Aorta (tissue), 5 donors: ENCODE results near the gene HTR4. TPM values are rescaled to one million over a fixed set of nuclear protein-coding genes. Genes with fewer than 3 reads are reported as not detected.

Source experiments
- ATAC-seq: fragments of 200-7000 bp; cut with Tn5 transposase; one replicate; pipeline ENCODE4 v1.9.1; 2022; ENCODE audit warnings: moderate library complexity; ENCODE audit not compliant: low FRiP score
- DNase-seq, 2 donors: peaks; one replicate each; pipeline ENCODE4 v3.0.0-alpha.2; 2020
- H3K27ac ChIP-seq, 2 donors: one replicate each; pipeline ENCODE4 v1.5.1; 2013; ENCODE audit warnings: low read length in 2 of 2, mild to moderate bottlenecking in 2 of 2, moderate library complexity in 2 of 2, control low read depth in 1 of 2, inconsistent platforms in 1 of 2, low read depth in 1 of 2
- H3K27me3 ChIP-seq, 2 donors: one replicate each; pipeline ENCODE4 v1.6.1; 2013; ENCODE audit warnings: control low read depth in 1 of 2, low read length in 1 of 2, mild to moderate bottlenecking in 1 of 2, moderate library complexity in 1 of 2; ENCODE audit not compliant: insufficient read depth in 2 of 2, control insufficient read depth in 1 of 2
- H3K36me3 ChIP-seq, 2 donors: one replicate each; pipeline ENCODE4 v1.6.1; 2013; ENCODE audit warnings: control low read depth in 1 of 2, low read length in 1 of 2, mild to moderate bottlenecking in 1 of 2; ENCODE audit not compliant: insufficient read depth in 2 of 2, control insufficient read depth in 1 of 2
- H3K4me1 ChIP-seq, 2 donors: one replicate each; pipeline ENCODE4 v1.6.1; 2013; ENCODE audit warnings: low read length in 2 of 2, control low read depth in 1 of 2, mild to moderate bottlenecking in 1 of 2, moderate library complexity in 1 of 2; ENCODE audit not compliant: insufficient read depth in 2 of 2, control insufficient read depth in 1 of 2
- H3K4me3 ChIP-seq, 2 donors: one replicate each; pipeline ENCODE4 v1.5.1; 2013; ENCODE audit warnings: low read length in 2 of 2, control low read depth in 1 of 2, mild to moderate bottlenecking in 1 of 2
- H3K9me3 ChIP-seq: one replicate; pipeline ENCODE4 v1.6.1; 2013; ENCODE audit warnings: mild to moderate bottlenecking, low read length; ENCODE audit not compliant: control insufficient read depth
- WGBS, 2 donors: extraction: QIAGEN DNeasy Blood & Tissue Kit; methylation state at CpG; one replicate each; pipeline ENCODE4 v1.1.7; 2013; 5-methylcytosine and 5-hydroxymethylcytosine counted together
- intact Hi-C, 2 donors: fragments of 100-400 bp; cut with DNase I; formaldehyde crosslinking; loops; one replicate each; pipeline versions ENCODE4 v1.14.2 to v1.15.0; 2022
- polyA plus RNA-seq, 2 donors: library from polyadenylated mRNA; stranded (reverse); fragments of 200-250 nt; gene quantifications; one replicate each; pipeline ENCODE4 v1.2.3, GENCODE V29; 2013
- total RNA-seq, 2 donors: library from RNA; stranded (reverse); fragmentation: NEBNext Ultra II Directional; extraction: Animal tissue kit (Norgen Biotek cat#: 25700); gene quantifications; one replicate each; pipeline ENCODE4 v1.2.1, GENCODE V29; 2021
- donor health status: healthy with polysubstance abuse.
- donor health status: Bipolar disorder and iron deficiency.
- donor health status: DM: no; HTN: no; CAD: no.
- donor health status: DM: no; HTN: no; CAD: no.
- donor health status: DM: yes; HTN: yes; CAD: no.

Gene HTR4
- total and polyA plus RNA-seq, 4 donors: 0.90 to 2.3 (median 1.5) TPM; not detected in 1

DNA sequence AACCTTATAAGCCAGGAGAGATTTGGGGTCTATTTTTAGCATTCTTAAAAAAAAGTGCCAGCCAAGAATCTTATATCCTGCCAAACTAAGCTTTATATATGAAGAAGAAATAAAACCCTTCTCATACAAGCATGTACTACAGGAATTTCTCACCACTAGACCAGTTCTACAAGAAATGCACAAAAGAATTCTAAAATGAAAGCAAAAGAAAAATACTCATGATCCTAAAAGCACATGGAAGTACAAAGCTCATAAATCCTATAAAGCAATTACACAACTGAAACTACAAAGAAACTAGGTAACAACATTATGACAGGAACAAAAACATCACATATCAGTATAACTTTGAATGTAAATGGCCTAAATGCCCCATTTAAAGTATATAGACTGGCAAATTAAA, 34.5 kb upstream of the HTR4 start:
- Histone ChIP-seq H3K9me3 (no peaks in the 10 kb centered on the region), H3K27me3 (no peaks in the 10 kb centered on the region), H3K36me3 (no peaks in the 10 kb centered on the region), H3K27ac (no peak overlapping the region), H3K4me3 (no peak overlapping the region), H3K4me1 (peaks cover 7 to 9% of the 10 kb centered on the region in 2 donors)
- intact Hi-C loops: no loop called here
- ATAC-seq (no peak), DNase-seq (no peak)

DNA sequence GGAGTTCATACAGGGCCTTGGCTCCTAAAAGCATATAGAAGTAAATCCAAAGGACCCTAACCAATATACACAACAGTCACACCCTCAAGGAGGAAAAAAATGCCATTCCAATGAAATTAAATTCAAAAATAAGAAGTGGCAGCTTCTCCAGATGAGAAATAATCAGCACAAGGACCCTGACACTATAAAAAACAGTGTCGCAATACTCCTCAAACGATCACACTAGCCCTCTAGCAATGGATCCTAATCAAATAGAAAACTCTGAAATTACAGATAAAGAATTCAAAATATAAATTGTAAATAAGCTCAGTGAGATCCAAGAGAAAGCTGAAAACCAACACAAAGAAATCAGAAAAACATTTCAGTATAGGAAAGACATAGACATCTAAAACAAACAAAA, 33.5 kb upstream of the HTR4 start:
- ATAC-seq: no peak
- Histone ChIP-seq H3K36me3 (no peaks in the 10 kb centered on the region), H3K4me1 (peaks cover 7 to 9% of the 10 kb centered on the region in 2 donors), H3K9me3 (no peaks in the 10 kb centered on the region), H3K27ac (no peak overlapping the region), H3K4me3 (no peak overlapping the region), H3K27me3 (no peaks in the 10 kb centered on the region)
- DNase-seq: no peak
- intact Hi-C loops: no loop called here
- WGBS, 2 donors: 95 to 96% methylated on average over 2 of the region's 2 CpGs

DNA sequence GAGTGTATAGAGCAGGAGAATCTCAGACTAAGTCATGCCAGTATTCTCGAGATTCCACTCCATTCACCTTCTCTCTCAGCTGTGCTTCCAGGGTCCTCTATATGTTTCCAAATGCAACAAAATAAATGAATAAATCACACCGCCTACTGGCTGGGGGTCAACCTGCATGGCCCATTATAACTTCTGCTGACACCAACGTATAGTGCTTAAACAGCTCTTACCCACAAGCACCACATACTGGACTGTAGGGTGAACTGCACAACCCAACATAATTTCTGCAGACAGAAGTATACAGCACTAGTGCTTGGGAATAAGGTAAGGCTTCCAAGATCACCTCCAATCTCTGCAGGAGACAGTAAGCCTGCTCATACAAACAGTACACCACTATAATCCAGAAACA, 33.1 kb upstream of the HTR4 start:
- Histone ChIP-seq H3K27ac (no peak overlapping the region), H3K36me3 (no peaks in the 10 kb centered on the region), H3K9me3 (no peaks in the 10 kb centered on the region), H3K4me3 (no peak overlapping the region), H3K4me1 (peaks cover 7 to 9% of the 10 kb centered on the region in 2 donors), H3K27me3 (no peaks in the 10 kb centered on the region)
- no peak for DNase-seq
- intact Hi-C loops: no loop called here
- ATAC-seq: no peak
- 80 to 85% methylated on average over 3 of the region's 3 CpGs for WGBS, 2 donors

DNA sequence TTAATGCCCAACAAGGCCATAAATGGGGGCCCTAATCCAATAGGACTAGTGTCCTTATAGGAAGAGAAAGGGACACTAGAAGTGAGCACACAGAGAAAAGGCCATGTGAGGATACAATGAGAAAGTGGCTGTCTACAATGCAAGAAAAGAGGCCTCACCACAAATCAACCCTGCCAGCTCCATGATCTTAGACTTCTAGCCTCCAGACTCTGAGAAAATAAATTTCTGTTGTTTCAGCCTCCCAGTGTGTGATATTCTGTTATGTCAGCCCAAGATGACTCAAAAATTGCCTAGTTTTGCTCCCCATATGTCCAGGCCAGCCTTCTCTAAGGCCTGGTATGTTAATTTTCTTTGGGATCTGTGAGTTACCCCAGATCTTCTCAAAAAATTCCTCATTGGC, 32.3 kb upstream of the HTR4 start:
- H3K9me3 ChIP-seq: no peaks in the 10 kb centered on the region
- ATAC-seq: no peak
- no peaks in the 10 kb centered on the region for H3K27me3 ChIP-seq
- H3K36me3 ChIP-seq: no peaks in the 10 kb centered on the region
- intact Hi-C loops: no loop called here
- no peak overlapping the region for H3K27ac ChIP-seq
- no peak for DNase-seq
- H3K4me3 ChIP-seq: no peak overlapping the region
- H3K4me1 ChIP-seq: peaks cover 7 to 9% of the 10 kb centered on the region in 2 donors

DNA sequence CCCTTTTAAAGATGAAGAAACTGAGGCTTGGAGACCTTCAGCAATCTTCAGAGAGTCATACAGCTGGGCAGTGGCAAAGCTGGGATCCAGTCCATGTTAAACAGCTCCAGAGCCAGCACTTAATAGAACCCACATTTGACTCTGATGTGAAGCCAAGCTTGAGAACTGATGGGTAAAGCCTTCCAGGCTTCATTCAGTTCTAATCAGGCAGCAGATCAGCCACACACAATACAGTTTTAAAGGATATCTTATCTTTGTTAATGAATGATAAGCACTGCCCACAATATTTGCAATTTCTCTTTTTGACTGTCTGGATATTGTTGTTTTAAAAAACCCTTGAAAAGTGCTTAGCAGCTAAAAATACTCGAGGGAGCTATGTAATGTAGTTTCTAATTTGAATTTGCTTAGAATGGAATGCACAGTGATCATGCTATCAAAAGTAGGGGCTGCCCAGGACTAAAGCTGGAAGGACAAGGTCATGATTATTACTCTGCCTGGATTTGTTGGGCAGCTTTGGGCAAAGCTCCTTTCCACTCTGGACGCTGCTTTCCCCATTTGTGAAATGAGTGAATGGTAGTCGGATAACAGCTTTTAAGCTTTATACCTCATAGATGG, 31.3 kb upstream of the HTR4 start:
- WGBS, 2 donors: 24 to 25% methylated on average over 3 of the region's 3 CpGs
- Histone ChIP-seq H3K27ac (no peak overlapping the region), H3K9me3 (no peaks in the 10 kb centered on the region), H3K36me3 (no peaks in the 10 kb centered on the region), H3K27me3 (no peaks in the 10 kb centered on the region), H3K4me3 (no peak overlapping the region), H3K4me1 (peaks cover 7 to 9% of the 10 kb centered on the region in 2 donors)
- ATAC-seq (no peak), DNase-seq (peak in 1 of 2 donors; percentile 48)
- intact Hi-C loops: no loop called here

DNA sequence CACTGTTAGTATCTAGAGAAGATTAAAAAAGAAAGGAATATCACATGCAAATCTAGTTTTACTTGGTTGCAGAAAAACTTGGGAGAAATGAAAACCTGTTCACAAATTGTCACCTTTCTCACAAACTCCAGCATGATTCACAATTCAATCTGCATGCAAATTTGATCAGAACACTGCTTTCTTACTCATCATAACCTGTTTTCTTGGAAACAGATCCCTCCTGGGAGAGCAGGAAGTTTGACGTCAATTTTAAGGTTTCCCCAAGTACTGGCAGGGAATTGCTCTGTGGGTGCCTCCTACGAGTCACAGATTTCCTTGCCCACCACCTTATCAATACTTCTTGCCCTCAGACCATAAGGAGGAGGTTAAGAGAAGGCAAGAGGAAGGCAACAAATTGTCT, 30.2 kb upstream of the HTR4 start:
- Histone ChIP-seq H3K9me3 (no peaks in the 10 kb centered on the region), H3K4me1 (peaks cover 7 to 9% of the 10 kb centered on the region in 2 donors), H3K27ac (no peak overlapping the region), H3K27me3 (no peaks in the 10 kb centered on the region), H3K4me3 (no peak overlapping the region), H3K36me3 (no peaks in the 10 kb centered on the region)
- intact Hi-C loops: no loop called here
- ATAC-seq (no peak), DNase-seq (no peak)
- WGBS, 2 donors: 36% methylated on average over 2 of the region's 2 CpGs

DNA sequence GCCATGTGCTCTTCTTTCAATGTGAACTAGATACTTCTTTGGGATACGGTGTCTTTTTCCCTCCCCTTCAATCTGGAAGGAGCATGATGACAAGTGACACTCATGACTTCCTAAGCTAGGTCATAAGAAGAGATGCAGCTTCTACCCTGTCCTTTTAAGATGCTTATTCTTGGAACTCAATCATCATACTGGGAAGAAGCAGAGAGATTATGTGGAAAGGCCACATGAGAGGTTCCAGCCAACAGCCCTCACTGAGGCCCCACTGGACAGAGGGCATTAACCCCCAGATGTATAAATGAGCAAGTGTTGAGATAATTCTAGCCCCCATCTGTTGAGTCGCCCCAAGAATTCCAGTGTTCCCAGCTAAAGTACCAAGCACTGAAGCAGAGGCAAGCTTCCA, 29.3 kb upstream of the HTR4 start:
- intact Hi-C loops: no loop called here
- WGBS, 2 donors: 93 to 94% methylated on average over 2 of the region's 2 CpGs
- DNase-seq (no peak), ATAC-seq (no peak)
- H3K4me3 ChIP-seq: no peak overlapping the region
- peaks cover 7 to 9% of the 10 kb centered on the region in 2 donors for H3K4me1 ChIP-seq
- no peak overlapping the region for H3K27ac ChIP-seq
- no peaks in the 10 kb centered on the region for H3K27me3 ChIP-seq
- no peaks in the 10 kb centered on the region for H3K36me3 ChIP-seq
- H3K9me3 ChIP-seq: no peaks in the 10 kb centered on the region

DNA sequence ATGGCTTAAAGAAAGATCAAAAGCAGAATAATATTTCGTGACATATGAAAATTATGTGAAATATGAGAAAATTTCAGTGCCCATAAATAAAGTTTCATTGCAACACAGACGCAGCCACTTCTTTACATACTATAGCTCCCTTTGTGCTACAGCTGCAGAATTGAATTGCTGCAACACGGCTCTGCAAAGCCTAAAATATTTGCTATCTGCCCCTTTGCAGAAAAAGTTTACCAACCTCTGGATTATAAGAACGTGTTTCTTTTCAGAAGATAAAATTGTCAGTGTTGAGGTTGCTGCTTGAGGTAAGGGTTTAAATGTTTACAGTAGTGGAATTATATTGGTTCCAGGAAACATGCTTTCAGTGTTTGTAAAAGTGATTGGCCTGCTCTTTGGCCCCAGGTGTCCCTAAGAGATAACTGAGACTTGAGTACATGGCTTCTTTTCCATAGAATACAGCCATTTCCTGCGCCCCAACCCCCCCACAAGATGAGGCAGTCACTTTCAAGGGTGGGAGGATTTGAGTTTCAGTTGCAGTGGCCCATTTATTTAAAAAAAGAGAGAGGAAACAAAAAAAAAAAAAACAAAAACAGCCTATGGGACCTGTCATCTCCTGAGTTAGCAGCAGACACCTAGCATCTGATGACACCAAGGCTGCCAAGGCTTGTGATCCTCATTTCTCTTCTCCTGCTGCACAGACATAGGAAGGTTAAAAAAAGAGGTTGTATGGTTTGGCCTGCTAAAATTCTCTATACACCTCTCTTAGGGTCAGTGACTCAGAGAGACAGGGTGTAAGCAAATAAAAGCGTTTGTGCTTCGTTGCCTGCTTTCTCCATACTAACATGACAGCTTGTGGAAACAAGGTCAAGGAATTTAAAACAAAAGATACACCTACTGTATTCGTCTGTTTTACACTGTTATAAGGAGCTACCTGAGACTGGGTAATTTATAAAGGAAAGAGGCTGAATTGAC, 28.0 kb upstream of the HTR4 start:
- H3K4me3 ChIP-seq: no peak overlapping the region
- H3K9me3 ChIP-seq: no peaks in the 10 kb centered on the region
- ATAC-seq: no peak
- no peaks in the 10 kb centered on the region for H3K27me3 ChIP-seq
- peaks cover 7 to 9% of the 10 kb centered on the region in 2 donors for H3K4me1 ChIP-seq
- no peaks in the 10 kb centered on the region for H3K36me3 ChIP-seq
- H3K27ac ChIP-seq: no peak overlapping the region
- no peak for DNase-seq
- intact Hi-C loops: no loop called here
- 42 to 52% methylated on average over 8 of the region's 8 CpGs for WGBS, 2 donors
